Left forelimb (tissue), 1 donor: ENCODE data around the gene DBH.
"Not testable (repeated sequence)": the region's sequence is repeated elsewhere in the genome, so short reads cannot be mapped to it uniquely, and the experiment has no call there.

Experiments
- DNase-seq: peaks from one replicate; pipeline ENCODE4 v3.0.0-alpha.2; 2018; ENCODE audit warnings: low spot score

The DBH gene

GRCh38 chr9:133626008-133626407 is 10.2 kb upstream of the DBH start:
- not testable (repeated sequence) for DNase-seq

DNA sequence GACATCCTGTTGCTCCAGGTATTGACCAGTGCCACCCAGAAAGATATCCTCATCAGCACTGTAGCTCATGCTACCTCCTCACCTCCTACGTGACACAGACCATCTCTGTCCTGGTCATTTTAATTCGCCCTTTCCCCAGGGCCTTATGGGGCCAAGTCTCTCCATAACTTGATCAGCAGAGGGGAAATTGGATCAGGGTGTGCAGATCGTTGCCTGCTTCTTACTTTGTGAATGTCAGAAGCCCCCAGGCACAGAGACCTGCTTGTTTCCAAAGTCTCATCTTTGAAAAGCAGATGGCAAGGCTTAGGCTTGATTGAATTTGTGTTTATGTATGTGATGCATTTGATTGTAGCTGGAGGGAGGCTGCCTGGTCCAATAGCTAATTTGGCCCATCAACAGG is 8.8 kb upstream of the DBH start:
- DNase-seq, result no peak

DNA sequence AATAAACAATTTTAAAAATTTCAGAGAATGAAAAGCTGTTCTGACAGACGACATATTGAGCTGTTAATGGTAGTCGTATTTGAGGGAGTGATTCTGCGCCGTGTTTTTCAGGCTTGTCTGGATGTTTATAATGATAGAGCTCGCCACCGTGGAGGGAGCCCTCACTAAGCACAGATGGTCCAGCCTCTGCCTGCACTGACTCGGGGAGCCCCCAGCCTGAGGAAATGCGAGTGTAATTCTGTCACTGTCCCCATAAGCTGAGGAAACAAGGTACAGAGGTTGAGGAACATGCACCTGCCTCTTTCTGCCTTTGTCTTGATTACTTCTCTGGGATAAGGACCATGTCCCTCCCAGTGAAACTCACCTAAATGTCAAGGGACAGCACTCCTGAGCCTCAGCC is 7.4 kb upstream of the DBH start:
- DNase-seq, result no peak

GRCh38 chr9:133629221-133630110 is 6.7 kb upstream of the DBH start:
- DNase-seq, result no peak

GRCh38 chr9:133631111-133631510 is 5.1 kb upstream of the DBH start:
- DNase-seq, result no peak

DNA sequence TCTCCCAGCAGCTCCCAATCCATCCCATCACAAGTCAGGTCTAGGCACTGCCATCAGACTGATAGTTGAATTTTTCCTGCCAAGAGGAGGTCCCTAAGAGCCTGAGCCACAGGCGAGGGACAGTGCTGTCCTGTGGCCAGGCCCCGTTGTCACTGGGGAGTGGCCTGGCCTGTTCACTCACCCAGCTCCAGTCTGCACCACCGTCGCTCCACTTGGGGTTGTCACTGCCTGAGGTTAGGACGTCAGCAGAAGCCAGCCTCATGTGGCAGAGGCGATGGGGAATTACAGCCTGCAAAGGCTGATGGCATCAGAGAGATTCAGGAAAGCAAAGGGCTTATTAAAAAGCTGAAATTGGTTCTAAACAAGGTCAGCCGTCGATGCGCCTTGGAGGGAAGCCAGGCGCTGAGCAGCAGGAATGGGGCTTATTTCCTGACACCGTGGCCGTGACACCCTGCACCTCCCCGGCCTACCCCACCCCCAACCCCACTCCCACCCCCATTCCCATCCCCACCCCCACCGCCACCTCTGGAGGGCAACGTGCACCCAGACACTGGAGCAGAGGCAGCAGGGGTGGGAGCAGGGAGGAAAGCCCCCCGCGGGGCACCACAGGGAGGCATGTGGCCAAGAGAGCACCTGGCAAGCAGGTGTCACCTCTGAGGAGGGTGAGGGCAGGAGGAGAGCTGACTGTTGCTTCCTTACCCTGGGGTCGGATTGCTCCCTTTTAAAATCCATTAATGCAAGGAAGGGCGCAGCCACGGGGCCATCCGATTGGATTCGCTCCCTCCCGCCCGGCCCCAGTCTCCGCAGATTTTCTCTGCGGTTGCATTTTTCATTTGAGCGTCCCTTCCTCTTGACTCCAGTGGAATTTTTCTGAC is 3.1 kb upstream of the DBH start:
- DNase-seq, result no peak

GRCh38 chr9:133633681-133634080 is 2.5 kb upstream of the DBH start:
- DNase-seq, result no peak

DNA sequence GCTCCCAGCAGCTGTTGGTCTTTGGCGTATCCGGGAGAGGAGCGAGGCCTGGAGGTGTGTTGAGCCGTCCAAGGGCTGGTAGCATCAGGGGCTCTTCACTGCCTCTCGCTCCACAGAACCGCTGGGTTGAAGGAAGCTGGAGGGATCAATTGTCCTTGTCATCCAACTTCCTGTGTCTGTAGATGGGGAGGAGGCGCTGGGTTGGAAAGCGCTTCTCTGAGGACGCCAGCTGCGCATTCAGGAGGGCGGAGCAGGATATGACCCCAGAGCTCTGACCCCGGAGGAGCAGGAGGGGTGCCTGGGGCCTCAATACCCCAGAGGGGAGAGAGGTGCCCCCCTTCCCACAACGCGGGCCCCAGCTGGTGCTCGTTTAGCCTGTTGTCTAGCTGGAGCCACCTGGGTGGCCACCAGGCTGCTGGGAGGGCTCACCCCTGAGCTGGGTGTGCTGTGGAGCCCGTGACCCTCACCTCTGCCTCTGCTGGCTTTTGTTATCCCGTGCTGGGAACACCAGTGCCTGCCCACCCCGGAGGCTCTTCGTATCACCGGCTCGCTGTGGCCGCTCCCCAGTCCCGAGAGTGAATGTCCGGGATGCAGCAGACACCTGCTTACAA is 2.0 kb upstream of the DBH start:
- no peak for DNase-seq

DNA sequence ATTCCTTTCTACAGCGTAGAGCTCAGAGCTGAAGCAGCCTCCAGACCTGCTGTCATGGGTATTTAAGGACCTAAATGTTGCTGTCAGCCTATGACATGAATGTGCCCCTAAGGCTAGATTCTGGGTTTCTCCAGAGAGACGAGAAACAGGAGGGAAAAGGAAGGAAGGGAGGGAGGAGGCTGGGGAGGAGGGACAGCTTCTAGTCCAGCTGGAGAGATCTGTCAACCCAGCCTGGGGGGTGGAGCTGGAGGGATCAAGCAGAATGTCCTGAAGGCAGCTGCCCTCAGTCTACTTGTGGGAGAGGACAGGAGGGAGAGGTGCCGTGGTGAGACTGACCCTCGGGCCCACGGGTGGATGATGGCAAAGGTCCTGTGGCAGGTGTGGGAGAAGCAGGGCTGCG is 1.1 kb upstream of the DBH start:
- no peak for DNase-seq

- no peak for DNase-seq
Observed at GRCh38 chr9:133636902-133637301, 739 bp downstream of the DBH start.

- no peak for DNase-seq
Observed at GRCh38 chr9:133637451-133638055, 1.4 kb downstream of the DBH start.

DNA sequence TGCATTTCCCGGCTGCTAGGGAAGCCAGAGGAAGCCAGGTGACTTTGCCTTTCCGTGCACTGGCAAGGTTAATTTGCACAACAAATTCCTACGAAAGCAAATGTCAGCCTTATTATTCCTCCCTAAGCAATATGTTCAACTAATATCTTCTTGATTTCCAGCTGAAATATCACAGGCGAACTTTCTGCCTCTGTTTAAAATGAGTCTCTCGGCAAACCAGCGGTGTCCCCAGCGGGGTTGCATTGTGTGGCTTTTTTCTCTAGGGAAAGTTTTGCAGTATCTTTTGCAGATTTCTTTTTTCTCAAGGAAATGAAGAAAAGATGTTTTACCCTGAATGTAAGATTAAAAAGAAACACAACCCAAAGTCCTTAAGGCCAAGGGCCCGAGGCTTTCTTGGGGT is 1.9 kb downstream of the DBH start:
- no peak for DNase-seq

- no peak for DNase-seq
Observed at GRCh38 chr9:133638711-133639110, 2.5 kb downstream of the DBH start.

DNA sequence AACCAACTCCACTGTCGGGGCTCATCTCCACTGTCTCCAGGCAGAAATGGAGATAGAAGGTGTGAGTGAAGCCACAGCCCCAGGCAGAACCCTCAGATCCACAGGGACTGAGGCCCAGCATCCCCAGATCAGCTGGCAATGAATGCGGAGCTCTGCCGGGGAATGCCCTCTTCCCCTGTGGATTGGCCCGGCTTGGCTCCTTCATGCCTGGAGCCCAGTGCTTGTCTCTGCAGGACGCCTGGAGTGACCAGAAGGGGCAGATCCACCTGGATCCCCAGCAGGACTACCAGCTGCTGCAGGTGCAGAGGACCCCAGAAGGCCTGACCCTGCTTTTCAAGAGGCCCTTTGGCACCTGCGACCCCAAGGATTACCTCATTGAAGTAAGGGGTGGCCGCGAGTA is 3.5 kb downstream of the DBH start:
- no peak for DNase-seq

DNA sequence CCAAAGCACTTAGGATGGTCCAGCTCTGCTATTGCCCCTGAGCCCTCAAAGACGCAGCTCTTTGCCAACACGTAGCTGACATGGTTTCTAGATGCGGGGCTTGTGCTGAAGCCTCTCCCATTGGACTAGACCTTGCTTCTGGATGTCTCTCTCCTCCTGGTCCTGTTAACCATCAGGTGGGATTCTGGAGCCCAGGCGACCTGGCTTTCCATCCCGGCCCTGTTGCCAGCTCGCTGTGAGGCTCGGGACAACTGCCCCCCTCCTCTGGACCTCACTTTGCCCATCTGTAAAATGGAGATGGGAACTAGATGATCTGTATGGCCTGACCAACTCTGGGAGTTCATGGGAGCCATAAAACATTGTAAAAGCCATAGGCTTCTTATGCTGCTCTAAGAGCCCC is 4.0 kb downstream of the DBH start:
- no peak for DNase-seq

DNA sequence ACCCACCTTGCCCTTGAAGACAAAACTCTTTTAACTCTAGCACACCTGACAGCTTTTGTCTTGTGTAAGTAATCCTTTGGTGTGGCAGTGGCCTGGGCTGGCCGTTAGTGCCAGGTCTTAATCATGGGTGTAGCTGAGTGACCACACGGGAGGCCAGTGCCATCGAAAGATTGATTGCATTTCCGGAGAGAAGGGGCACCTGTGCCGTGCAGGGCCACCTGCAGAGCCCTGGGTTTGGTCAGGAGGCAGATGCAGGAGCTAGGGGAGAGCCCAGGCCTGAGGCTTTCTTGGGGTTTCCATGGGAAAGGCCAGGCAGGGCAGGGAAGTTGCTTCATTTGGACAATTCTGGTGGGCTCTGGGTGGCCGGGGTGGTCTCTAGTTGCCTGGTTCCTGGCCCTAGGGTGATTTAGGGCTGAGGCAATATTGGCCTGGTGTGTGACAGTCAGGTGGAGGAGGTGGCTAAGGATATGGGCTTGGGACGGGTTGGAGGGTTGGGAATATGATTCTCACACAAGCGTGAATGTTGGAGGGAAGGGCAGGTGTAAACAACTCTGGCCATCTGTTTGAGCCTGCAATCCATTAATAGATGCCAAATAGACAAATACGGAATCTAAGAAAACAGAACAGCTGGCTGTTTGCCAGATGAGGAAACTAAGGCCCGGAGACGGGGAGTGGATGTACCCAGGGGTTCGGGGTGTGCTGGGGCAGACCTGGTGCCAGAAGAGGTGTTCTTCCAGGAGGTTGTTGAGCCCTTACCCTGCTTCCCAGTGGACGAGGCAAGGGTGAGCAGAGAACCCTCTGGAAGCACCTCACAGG is 4.6 kb downstream of the DBH start:
- no peak for DNase-seq

DNA sequence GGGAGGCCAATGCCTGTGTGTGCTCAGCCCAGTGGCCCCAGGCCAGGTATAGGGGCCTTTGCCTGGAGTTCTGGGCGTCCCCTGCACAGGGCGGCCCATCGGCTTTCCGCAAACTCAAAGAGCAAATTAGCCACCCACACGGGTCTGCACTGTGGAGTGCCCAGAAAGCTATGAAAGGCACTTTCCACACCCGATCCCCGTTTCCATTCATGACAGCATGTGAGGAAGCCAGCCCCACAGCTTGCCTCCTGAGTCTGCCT is 5.2 kb downstream of the DBH start:
- DNase-seq, result no peak

DNA sequence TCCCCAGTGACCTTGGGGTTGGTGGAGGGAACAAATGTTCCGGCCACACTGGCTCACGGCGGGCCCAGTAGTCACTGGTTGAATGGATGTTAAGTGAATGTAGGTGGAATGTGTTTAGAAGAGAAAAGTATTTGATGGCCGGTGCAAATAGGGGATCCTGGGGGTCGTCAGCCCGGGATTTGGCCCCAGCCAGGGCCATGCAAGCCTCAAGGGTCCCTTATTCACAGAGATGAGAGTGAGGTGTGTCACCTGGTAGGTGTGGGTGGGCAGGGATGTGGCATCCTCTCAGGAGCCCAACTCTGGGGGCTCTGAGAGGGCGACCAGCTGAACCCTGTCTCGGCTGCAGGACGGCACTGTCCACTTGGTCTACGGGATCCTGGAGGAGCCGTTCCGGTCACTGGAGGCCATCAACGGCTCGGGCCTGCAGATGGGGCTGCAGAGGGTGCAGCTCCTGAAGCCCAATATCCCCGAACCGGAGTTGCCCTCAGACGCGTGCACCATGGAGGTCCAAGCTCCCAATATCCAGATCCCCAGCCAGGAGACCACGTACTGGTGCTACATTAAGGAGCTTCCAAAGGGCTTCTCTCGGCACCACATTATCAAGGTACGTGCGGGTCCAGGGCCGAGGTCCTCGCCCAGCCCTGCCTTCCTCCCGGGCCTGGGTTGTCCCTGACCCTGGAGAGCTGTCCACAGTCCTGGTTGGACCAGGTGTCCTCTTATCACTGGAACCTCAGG is 5.9 kb downstream of the DBH start:
- no peak for DNase-seq

- no peak for DNase-seq
Observed at GRCh38 chr9:133642708-133643361, 6.7 kb downstream of the DBH start.

GRCh38 chr9:133643362-133643755 is 7.2 kb downstream of the DBH start:
- no peak for DNase-seq
